ENCODE measurements around the gene RUNX2. TPM values are rescaled to one million over a fixed set of nuclear protein-coding genes. Genes with fewer than 3 reads are reported as not detected.

Gene RUNX2
- total RNA-seq, 1 donor from 2014 or later: 4.3 TPM

- DNase-seq (ENCODE audit: extremely low read depth, low read depth, low spot score): no peak
Measured at GRCh38 chr6:45686841-45687569, 358.9 kb downstream of the RUNX2 start.

GRCh38 chr6:45687570-45687969 is 359.4 kb downstream of the RUNX2 start:
- DNase-seq (ENCODE audit: extremely low read depth, low read depth, low spot score): no peak

- DNase-seq (ENCODE audit: extremely low read depth, low read depth, low spot score): no peak
Measured at GRCh38 chr6:45688180-45688579, 360.1 kb downstream of the RUNX2 start.

GRCh38 chr6:45689926-45690615 is 361.9 kb downstream of the RUNX2 start:
- DNase-seq (ENCODE audit: extremely low read depth, low read depth, low spot score): no peak

- no peak for DNase-seq (ENCODE audit: extremely low read depth, low read depth, low spot score)
Measured at GRCh38 chr6:45690846-45691245, 362.7 kb downstream of the RUNX2 start.

- no peak for DNase-seq (ENCODE audit: extremely low read depth, low read depth, low spot score)
Measured at GRCh38 chr6:45691426-45691825, 363.3 kb downstream of the RUNX2 start.

- DNase-seq (ENCODE audit: extremely low read depth, low read depth, low spot score): no peak
Measured at GRCh38 chr6:45692021-45692420, 363.9 kb downstream of the RUNX2 start.

- no peak for DNase-seq (ENCODE audit: extremely low read depth, low read depth, low spot score)
Measured at GRCh38 chr6:45696738-45697137, 368.6 kb downstream of the RUNX2 start.

- no peak for DNase-seq (ENCODE audit: extremely low read depth, low read depth, low spot score)
Measured at GRCh38 chr6:45697605-45698004, 369.5 kb downstream of the RUNX2 start.

- DNase-seq (ENCODE audit: extremely low read depth, low read depth, low spot score): no peak
Measured at GRCh38 chr6:45698046-45698445, 369.9 kb downstream of the RUNX2 start.

- DNase-seq (ENCODE audit: extremely low read depth, low read depth, low spot score): no peak
Measured at GRCh38 chr6:45699663-45700062, 371.5 kb downstream of the RUNX2 start.

GRCh38 chr6:45702849-45703739 is 375.0 kb downstream of the RUNX2 start:
- DNase-seq (ENCODE audit: extremely low read depth, low read depth, low spot score): no peak

GRCh38 chr6:45704056-45704800 is 376.1 kb downstream of the RUNX2 start:
- no peak for DNase-seq (ENCODE audit: extremely low read depth, low read depth, low spot score)

GRCh38 chr6:45705137-45705855 is 377.2 kb downstream of the RUNX2 start:
- no peak for DNase-seq (ENCODE audit: extremely low read depth, low read depth, low spot score)

GRCh38 chr6:45706319-45706718 is 378.2 kb downstream of the RUNX2 start:
- no peak for DNase-seq (ENCODE audit: extremely low read depth, low read depth, low spot score)

- no peak for DNase-seq (ENCODE audit: extremely low read depth, low read depth, low spot score)
Measured at GRCh38 chr6:45707176-45707575, 379.0 kb downstream of the RUNX2 start.

- no peak for DNase-seq (ENCODE audit: extremely low read depth, low read depth, low spot score)
Measured at GRCh38 chr6:45709781-45710220, 381.7 kb downstream of the RUNX2 start.

GRCh38 chr6:45710304-45710821 is 382.2 kb downstream of the RUNX2 start:
- DNase-seq (ENCODE audit: extremely low read depth, low read depth, low spot score): no peak

GRCh38 chr6:45712076-45712475 is 383.9 kb downstream of the RUNX2 start:
- DNase-seq (ENCODE audit: extremely low read depth, low read depth, low spot score): no peak

GRCh38 chr6:45712786-45713185 is 384.7 kb downstream of the RUNX2 start:
- no peak for DNase-seq (ENCODE audit: extremely low read depth, low read depth, low spot score)
